Measurements from ENCODE around the gene ITSN2.

DNA sequence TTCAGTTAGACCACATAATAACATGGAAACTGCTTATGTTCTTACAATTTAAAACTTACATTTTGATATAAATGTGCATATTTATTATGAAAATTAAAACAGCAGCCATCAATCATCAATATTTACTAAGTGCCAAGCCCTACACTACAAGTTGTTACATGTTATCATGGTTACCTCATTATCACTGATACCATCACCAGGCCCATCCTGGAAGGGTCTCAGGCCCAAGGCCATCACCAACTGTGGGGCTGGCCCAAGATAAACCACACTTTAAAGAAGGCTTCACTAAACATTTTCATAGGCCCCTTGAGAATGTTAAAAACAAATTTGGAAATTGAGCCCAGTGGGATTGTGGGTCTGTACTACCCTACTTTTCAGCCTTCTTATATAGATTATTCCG lies 6.4 kb downstream of the ITSN2 start:
- TF ChIP-seq, protein P1, sequence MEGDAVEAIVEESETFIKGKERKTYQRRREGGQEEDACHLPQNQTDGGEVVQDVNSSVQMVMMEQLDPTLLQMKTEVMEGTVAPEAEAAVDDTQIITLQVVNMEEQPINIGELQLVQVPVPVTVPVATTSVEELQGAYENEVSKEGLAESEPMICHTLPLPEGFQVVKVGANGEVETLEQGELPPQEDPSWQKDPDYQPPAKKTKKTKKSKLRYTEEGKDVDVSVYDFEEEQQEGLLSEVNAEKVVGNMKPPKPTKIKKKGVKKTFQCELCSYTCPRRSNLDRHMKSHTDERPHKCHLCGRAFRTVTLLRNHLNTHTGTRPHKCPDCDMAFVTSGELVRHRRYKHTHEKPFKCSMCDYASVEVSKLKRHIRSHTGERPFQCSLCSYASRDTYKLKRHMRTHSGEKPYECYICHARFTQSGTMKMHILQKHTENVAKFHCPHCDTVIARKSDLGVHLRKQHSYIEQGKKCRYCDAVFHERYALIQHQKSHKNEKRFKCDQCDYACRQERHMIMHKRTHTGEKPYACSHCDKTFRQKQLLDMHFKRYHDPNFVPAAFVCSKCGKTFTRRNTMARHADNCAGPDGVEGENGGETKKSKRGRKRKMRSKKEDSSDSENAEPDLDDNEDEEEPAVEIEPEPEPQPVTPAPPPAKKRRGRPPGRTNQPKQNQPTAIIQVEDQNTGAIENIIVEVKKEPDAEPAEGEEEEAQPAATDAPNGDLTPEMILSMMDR (IDR thresholded peaks at IDR 0.05): no peak
- TF ChIP-seq POLR2A (IDR thresholded peaks at IDR 0.05): no peak

All from lower leg skin (tissue), 3 donors.